Upper lobe of left lung (tissue), 4 donors: ENCODE data around the gene LIN7B.

Experiments
- CTCF ChIP-seq, 6 experiments: fragments of 450-650 bp in 4 of 6; fragments of 200-600 bp in 2 of 6; sonication (generic) in 2 of 6; IDR thresholded peaks; one replicate each; pipeline ENCODE4 v1.5.1; 2016 to 2019; ENCODE audit warnings: antibody characterized with exemption in 6 of 6
- EP300 ChIP-seq, 4 donors: sonication (generic); formaldehyde crosslinking; IDR thresholded peaks; one replicate each; pipeline ENCODE4 v1.5.1; 2017; ENCODE audit warnings: antibody characterized with exemption in 4 of 4, control low read depth in 2 of 4
- POLR2A ChIP-seq, 4 donors: fragments of 450-650 bp; IDR thresholded peaks; one replicate each; pipeline ENCODE4 v1.5.1; 2016 to 2017; ENCODE audit warnings: antibody characterized with exemption in 4 of 4, mild to moderate bottlenecking in 2 of 4
- POLR2AphosphoS5 ChIP-seq, 2 donors: sonication (generic); formaldehyde crosslinking; IDR thresholded peaks; one replicate each; pipeline ENCODE4 v1.5.1; 2017; ENCODE audit warnings: antibody characterized with exemption in 2 of 2

DNA sequence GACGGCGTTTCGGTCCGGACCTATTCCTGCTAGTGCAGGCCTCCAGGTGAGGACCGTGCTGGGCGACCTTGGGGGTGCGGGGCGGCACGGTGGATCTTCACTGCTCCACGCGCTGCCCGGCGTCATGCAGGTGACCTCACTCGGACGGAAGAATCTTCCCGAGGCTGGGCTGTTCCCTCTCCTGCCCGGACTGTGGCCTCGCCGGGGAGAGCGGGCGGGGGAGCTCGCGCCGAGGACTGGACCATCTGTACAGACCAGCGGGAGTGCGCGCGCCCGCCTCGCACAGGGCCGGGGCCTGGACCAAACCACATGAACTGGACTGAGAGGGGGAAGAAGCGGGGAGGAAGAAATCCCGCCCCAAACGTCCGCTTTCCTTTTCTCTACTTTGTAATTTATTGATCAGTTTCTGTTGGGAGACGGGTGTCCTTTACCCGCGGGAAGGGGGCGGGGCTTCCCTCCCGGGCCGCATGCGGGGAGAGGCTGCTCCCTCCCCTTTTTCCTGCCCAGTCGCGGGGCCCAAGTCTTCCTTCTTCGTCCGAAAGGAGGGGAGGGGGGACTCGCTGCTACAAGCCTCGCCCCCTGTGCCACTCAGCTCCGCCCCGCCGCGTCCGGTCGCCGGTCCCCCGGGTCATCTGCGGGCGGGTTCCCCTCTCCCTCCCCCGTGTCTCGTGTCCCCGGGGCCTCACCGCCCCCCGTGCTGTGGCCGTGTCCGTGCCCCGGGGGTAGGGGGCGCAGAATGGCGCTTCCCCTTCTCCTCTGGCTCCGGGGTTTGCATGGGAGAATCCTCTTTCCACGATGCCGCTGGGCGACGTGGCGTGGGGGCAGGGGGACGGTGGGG lies 36.2 kb downstream of the LIN7B start:
- TF ChIP-seq CTCF (IDR thresholded peaks at IDR 0.05) (no peak), POLR2A (IDR thresholded peaks at IDR 0.05) (peak in 2 of 4 donors; percentile 19 to 33), POLR2AphosphoS5 (IDR thresholded peaks at IDR 0.05) (peak; percentile 4 to 35), EP300 (IDR thresholded peaks at IDR 0.05) (no peak)
